NCI-H446 treated with DMSO at 0.1 percent for 48 hours (cell line): ENCODE results near the gene MINPP1.

Experiments used
- DNase-seq: peaks from one replicate; lab custom pipeline; 2025; lab: John Stamatoyannopoulos, UW

Gene MINPP1

GRCh38 chr10:87519582-87519981, 14.9 kb downstream of the MINPP1 start:
- DNase-seq: no peak

- DNase-seq: no peak
Observed at GRCh38 chr10:87523731-87524130, 19.0 kb downstream of the MINPP1 start.

- no peak for DNase-seq
Observed at GRCh38 chr10:87524296-87524695, 19.6 kb downstream of the MINPP1 start.

- no peak for DNase-seq
Observed at GRCh38 chr10:87531908-87532622, 27.4 kb downstream of the MINPP1 start.

- no peak for DNase-seq
Observed at GRCh38 chr10:87532696-87533095, 28.0 kb downstream of the MINPP1 start.

- no peak for DNase-seq
Observed at GRCh38 chr10:87534173-87534858, 29.6 kb downstream of the MINPP1 start.

- no peak for DNase-seq
Observed at GRCh38 chr10:87538092-87539015, 33.7 kb downstream of the MINPP1 start.

GRCh38 chr10:87541114-87541513, 36.4 kb downstream of the MINPP1 start:
- DNase-seq: no peak

- DNase-seq: no peak
Observed at GRCh38 chr10:87544721-87545120, 40.0 kb downstream of the MINPP1 start.

- DNase-seq: no peak
Observed at GRCh38 chr10:87545783-87546182, 41.1 kb downstream of the MINPP1 start.

GRCh38 chr10:87546210-87546609, 41.5 kb downstream of the MINPP1 start:
- no peak for DNase-seq

GRCh38 chr10:87546971-87547413, 42.3 kb downstream of the MINPP1 start:
- DNase-seq: no peak

GRCh38 chr10:87547734-87548311, 43.1 kb downstream of the MINPP1 start:
- no peak for DNase-seq

GRCh38 chr10:87550741-87551140, 46.0 kb downstream of the MINPP1 start:
- DNase-seq: no peak

GRCh38 chr10:87551326-87551725, 46.6 kb downstream of the MINPP1 start:
- no peak for DNase-seq

- no peak for DNase-seq
Observed at GRCh38 chr10:87552248-87552929, 47.7 kb downstream of the MINPP1 start.

- no peak for DNase-seq
Observed at GRCh38 chr10:87557409-87557808, 52.7 kb downstream of the MINPP1 start.

GRCh38 chr10:87558333-87558732, 53.6 kb downstream of the MINPP1 start:
- no peak for DNase-seq

- DNase-seq: no peak
Observed at GRCh38 chr10:87559392-87559791, 54.7 kb downstream of the MINPP1 start.

GRCh38 chr10:87560495-87561129, 55.9 kb downstream of the MINPP1 start:
- no peak for DNase-seq

GRCh38 chr10:87562750-87563149, 58.1 kb downstream of the MINPP1 start:
- no peak for DNase-seq
